Activated CD4-positive, alpha-beta T cell treated with anti-CD3 and anti-CD28 coated beads, Interleukin-2, amount 10 ng/mL, durations not matched to agents 24 days and 14 days (primary cell): ENCODE data around the gene FBXO42. TPM values are rescaled to one million over a fixed set of nuclear protein-coding genes. Genes with fewer than 3 reads are reported as not detected.
"Not testable (repeated sequence)": the region's sequence is repeated elsewhere in the genome, so short reads cannot be mapped to it uniquely, and the experiment has no call there.

Experiments used
- DNase-seq: peaks from one replicate; pipeline ENCODE4 v3.0.0; 2022
- H3K27ac Mint-ChIP-seq: one replicate; pipeline ENCODE4 v1.8.0; 2022; ENCODE audit warnings: mild to moderate bottlenecking, mixed read lengths
- H3K27me3 Mint-ChIP-seq: one replicate; pipeline ENCODE4 v1.8.0; 2022; ENCODE audit warnings: mixed read lengths
- H3K36me3 Mint-ChIP-seq: one replicate; pipeline ENCODE4 v1.8.0; 2022; ENCODE audit warnings: low read depth, mild to moderate bottlenecking, mixed read lengths
- H3K4me1 Mint-ChIP-seq: one replicate; pipeline ENCODE4 v1.8.0; 2021; ENCODE audit warnings: mixed read lengths
- H3K4me3 Mint-ChIP-seq: one replicate; pipeline ENCODE4 v1.8.0; 2022; ENCODE audit warnings: mild to moderate bottlenecking, moderate library complexity, mixed read lengths
- H3K9me3 Mint-ChIP-seq: one replicate; pipeline ENCODE4 v1.8.0; 2021; ENCODE audit warnings: mixed read lengths
- intact Hi-C: fragments of 100-400 bp; cut with micrococcal nuclease; formaldehyde crosslinking; loops from one replicate; pipeline ENCODE4 v1.15.1; 2023
- total RNA-seq: library from RNA; stranded (reverse); gene quantifications from 2 replicates; pipeline ENCODE4 v1.2.3, GENCODE V29; 2022

The FBXO42 gene
- total RNA-seq, 1 donor from 2014 or later: 20.8 TPM

- Mint-ChIP-seq H3K27me3 (no peaks in the 10 kb centered on the region), H3K9me3 (no peaks in the 10 kb centered on the region), H3K36me3 (peaks cover 20% of the 10 kb centered on the region), H3K4me3 (no peak overlapping the region), H3K4me1 (peaks cover 2% of the 10 kb centered on the region), H3K27ac (no peak overlapping the region)
- DNase-seq: no peak
- intact Hi-C loops: no loop called here
These were observed 66.2 kb downstream of the FBXO42 start for GRCh38 chr1:16286122-16286521.

DNA sequence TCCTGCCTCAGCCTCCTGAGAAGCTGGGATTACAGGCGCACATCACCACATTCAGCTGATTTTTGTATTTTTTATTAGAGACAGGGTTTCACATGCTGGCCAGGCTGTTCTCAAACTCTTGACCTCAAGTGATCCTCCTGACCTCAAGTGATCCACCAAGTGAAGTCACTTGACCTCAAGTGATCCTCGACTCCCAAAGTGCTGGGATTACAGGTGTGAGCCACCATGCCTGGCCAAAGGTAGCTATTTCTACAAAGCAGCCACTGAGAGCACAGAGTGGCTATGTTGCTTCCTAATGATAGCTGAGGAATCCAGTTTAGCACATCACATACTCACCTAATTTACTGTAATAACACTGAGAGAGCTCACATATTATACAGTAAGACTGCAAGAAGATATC, 70.5 kb downstream of the FBXO42 start:
- intact Hi-C loops: no loop called here
- Mint-ChIP-seq H3K27me3 (no peaks in the 10 kb centered on the region), H3K4me1 (no peaks in the 10 kb centered on the region), H3K27ac (no peak overlapping the region), H3K36me3 (peaks cover 8% of the 10 kb centered on the region), H3K9me3 (no peaks in the 10 kb centered on the region), H3K4me3 (no peak overlapping the region)
- DNase-seq: no peak

GRCh38 chr1:16279186-16279585, 73.1 kb downstream of the FBXO42 start:
- Mint-ChIP-seq H3K27me3 (no peaks in the 10 kb centered on the region), H3K9me3 (no peaks in the 10 kb centered on the region), H3K36me3 (peaks cover 6% of the 10 kb centered on the region), H3K4me1 (no peaks in the 10 kb centered on the region), H3K27ac (no peak overlapping the region), H3K4me3 (no peak overlapping the region)
- intact Hi-C loops: no loop called here
- DNase-seq: no peak

DNA sequence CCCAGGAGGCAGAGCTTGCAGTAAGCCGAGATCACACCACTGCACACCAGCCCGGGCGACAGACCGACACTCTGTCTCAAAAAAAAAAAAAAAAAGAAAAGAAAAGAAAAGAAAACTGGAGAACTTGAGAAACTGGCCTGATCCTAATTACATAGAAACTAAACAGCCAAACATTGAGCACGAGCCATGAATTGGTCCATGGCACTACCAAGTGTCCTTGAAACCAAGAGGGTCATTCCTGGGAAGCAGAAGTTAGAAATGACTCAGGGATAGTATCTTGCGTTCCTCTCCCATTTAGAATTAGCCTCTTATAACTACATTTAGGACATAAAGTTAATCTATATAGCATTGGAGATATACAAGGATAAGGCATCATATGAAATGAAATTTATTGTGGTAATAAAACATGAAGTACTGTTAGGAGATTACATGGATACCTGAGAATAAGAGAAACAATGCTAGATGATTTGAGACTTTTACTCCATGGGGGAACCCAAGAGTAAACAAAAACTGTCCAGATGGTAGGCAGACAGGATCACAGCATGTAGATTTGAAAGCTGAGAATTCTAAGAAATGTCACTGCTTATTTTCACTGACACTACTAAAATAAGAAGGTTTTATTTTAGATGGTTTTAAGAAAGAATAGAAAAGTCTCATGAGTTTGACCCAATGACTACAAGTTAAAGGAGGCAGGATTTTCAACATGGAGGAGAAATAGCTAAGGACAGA, 75.8 kb downstream of the FBXO42 start:
- Mint-ChIP-seq H3K27me3 (no peaks in the 10 kb centered on the region), H3K36me3 (peaks cover 6% of the 10 kb centered on the region), H3K27ac (no peak overlapping the region), H3K4me1 (no peaks in the 10 kb centered on the region), H3K9me3 (no peaks in the 10 kb centered on the region), H3K4me3 (no peak overlapping the region)
- DNase-seq: no peak
- intact Hi-C loops: no loop called here

- Mint-ChIP-seq H3K36me3 (peaks cover 6% of the 10 kb centered on the region), H3K27ac (no peak overlapping the region), H3K9me3 (no peaks in the 10 kb centered on the region), H3K27me3 (no peaks in the 10 kb centered on the region), H3K4me3 (no peak overlapping the region), H3K4me1 (no peaks in the 10 kb centered on the region)
- DNase-seq: no peak
- intact Hi-C loops: no loop called here
These were observed 76.7 kb downstream of the FBXO42 start for GRCh38 chr1:16275591-16275990.

DNA sequence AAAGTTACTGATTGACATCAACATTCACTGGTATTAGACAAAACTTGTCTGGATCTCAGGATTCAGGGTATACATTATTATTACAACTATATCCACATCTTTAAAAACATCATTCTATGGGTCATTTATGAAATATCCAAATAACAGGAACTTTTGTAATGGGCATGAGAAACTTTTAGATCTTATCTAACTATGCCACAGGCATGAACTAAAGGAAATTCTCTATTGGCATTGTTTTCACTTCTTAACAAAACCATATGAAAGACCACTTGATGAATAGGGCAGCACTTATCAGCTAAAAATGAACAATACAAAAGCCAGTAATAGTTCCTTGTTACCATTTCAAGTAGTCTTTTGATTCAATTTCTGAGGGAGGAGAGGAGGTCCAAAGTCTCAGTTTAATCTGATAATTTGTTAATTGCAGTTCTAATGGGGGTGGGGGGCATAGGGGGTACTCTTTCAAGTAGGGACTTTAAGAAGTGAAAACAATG, 84.5 kb downstream of the FBXO42 start:
- Mint-ChIP-seq H3K36me3 (peaks cover 4% of the 10 kb centered on the region), H3K4me3 (no peak overlapping the region), H3K27me3 (no peaks in the 10 kb centered on the region), H3K27ac (no peak overlapping the region), H3K4me1 (peaks cover 4% of the 10 kb centered on the region), H3K9me3 (no peaks in the 10 kb centered on the region)
- intact Hi-C loops: no loop called here
- DNase-seq: no peak

DNA sequence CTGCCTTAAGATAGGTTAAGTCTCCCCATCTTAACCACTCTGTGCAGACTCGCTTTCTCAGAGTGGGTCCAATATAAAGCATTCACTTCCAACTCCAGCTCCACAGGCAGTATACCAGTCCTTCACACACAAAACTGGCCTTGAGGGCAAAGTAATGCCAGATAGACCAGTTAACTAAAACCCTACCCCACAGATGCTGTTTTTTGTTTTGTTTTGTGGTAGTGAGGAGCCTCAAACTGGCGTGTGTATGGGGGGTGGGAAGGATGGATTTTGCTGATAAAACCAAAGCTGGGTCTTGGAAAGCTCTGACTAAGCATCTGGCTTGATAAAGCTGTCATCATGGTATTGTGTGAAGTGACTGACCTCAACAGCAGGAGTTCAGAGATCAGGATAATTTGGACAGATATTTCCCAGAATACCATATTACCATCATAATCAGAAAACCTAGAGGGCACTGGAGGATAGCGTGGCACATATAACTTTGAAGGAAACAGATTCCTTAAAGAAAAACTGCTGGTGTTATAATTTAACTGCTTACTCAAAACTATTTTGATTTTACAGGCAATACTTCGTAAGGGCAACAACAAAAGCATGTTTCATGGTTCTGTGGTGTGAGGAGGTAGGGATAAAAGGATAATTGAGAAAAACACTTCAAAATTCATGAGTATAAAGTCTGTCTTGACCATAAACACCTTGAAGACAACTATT, 85.7 kb downstream of the FBXO42 start:
- H3K4me1 Mint-ChIP-seq: peaks cover 4% of the 10 kb centered on the region
- H3K36me3 Mint-ChIP-seq: peaks cover 3% of the 10 kb centered on the region
- H3K27ac Mint-ChIP-seq: no peak overlapping the region
- intact Hi-C loops: no loop called here
- H3K9me3 Mint-ChIP-seq: no peaks in the 10 kb centered on the region
- DNase-seq: no peak
- no peaks in the 10 kb centered on the region for H3K27me3 Mint-ChIP-seq
- H3K4me3 Mint-ChIP-seq: no peak overlapping the region

DNA sequence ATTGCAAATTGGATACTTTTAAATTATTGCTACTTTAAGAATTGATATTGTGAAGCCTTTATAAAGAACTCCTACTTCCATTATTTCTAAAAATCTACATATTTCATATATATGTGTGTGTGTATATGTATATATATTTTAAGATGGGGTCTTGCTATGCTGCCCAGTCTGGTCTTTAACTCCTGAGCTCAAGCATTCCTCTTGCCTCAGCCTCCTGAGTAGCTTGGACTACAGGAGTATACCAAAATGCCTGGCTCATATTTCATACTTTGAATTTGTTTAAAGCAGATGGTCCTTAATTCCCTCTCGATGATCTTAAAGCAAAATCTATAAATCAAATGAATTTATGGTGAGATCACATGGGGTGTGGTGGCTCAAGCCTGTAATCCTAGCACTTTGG, 90.2 kb downstream of the FBXO42 start:
- no peak overlapping the region for H3K4me3 Mint-ChIP-seq
- H3K27ac Mint-ChIP-seq: no peak overlapping the region
- intact Hi-C loops: no loop called here

DNA sequence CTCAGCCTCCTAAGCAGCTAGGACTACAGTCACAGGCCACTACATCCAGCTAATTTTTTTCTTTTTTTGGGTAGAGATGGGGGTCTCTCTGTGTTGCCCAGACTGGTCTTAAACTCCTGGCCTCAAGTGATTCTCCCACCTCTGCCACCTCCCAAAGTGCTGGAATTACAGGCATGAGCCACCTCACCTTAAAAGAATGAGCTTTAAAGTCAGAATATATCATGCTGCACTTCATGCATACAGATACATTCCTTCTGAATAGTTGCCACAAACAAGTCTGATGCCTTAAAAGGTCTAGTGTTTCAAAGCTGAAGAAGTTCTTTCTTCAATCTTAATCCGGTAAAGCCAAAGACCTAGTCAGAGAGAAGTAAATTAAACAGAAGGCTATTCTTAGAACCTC, 91.5 kb downstream of the FBXO42 start:
- H3K36me3 Mint-ChIP-seq: peaks cover 5% of the 10 kb centered on the region
- no peak overlapping the region for H3K27ac Mint-ChIP-seq
- H3K9me3 Mint-ChIP-seq: no peaks in the 10 kb centered on the region
- no peak overlapping the region for H3K4me3 Mint-ChIP-seq
- no peaks in the 10 kb centered on the region for H3K4me1 Mint-ChIP-seq
- DNase-seq: no peak
- H3K27me3 Mint-ChIP-seq: no peaks in the 10 kb centered on the region
- intact Hi-C loops: no loop called here

More for the DNA sequence above, 90.2 kb downstream of the FBXO42 start:
- Mint-ChIP-seq H3K9me3 (no peaks in the 10 kb centered on the region), H3K27me3 (no peaks in the 10 kb centered on the region), H3K36me3 (no peaks in the 10 kb centered on the region), H3K4me1 (peaks cover 4% of the 10 kb centered on the region)
- no peak for DNase-seq

- intact Hi-C loops: no loop called here
- Mint-ChIP-seq H3K4me1 (peaks cover 5% of the 10 kb centered on the region), H3K27ac (no peak overlapping the region), H3K27me3 (no peaks in the 10 kb centered on the region), H3K9me3 (no peaks in the 10 kb centered on the region), H3K4me3 (no peak overlapping the region), H3K36me3 (peaks cover 17% of the 10 kb centered on the region)
- DNase-seq: no peak
These were observed 93.6 kb downstream of the FBXO42 start for GRCh38 chr1:16258591-16259135.

GRCh38 chr1:16257968-16258367, 94.3 kb downstream of the FBXO42 start:
- intact Hi-C loops: no loop called here

GRCh38 chr1:16257556-16257955, 94.7 kb downstream of the FBXO42 start:
- intact Hi-C loops, H3K9me3 Mint-ChIP-seq, H3K27ac Mint-ChIP-seq, H3K4me3 Mint-ChIP-seq, H3K27me3 Mint-ChIP-seq, DNase-seq, H3K4me1 Mint-ChIP-seq: not testable (repeated sequence)
- H3K36me3 Mint-ChIP-seq: peaks cover 21% of the 10 kb centered on the region

More at GRCh38 chr1:16257968-16258367, 94.3 kb downstream of the FBXO42 start:
- DNase-seq: no peak
- H3K27me3 Mint-ChIP-seq: no peaks in the 10 kb centered on the region
- H3K36me3 Mint-ChIP-seq: peaks cover 18% of the 10 kb centered on the region
- H3K9me3 Mint-ChIP-seq: no peaks in the 10 kb centered on the region
- no peak overlapping the region for H3K27ac Mint-ChIP-seq
- H3K4me1 Mint-ChIP-seq: peaks cover 5% of the 10 kb centered on the region
- no peak overlapping the region for H3K4me3 Mint-ChIP-seq

DNA sequence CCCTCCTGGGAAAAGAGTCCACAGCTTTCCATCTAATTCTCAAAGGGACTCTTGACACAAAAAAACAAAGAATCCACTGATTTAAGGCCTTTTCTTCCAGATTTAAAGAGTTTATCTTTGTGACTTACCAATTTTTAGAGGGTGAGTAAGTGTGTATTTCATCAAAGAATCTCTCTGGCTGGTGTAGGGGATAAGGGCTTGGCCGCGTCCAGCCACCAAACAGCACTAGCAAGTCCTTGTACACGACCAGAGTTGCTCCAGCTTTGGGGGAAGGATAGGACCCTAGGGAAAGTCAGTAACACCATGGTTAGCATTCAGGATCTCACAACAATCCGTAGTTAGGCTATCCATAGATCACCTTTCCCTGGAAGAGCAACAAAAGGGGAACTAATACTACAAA, 95.8 kb downstream of the FBXO42 start:
- H3K27me3 Mint-ChIP-seq: no peaks in the 10 kb centered on the region
- no peak for DNase-seq
- H3K27ac Mint-ChIP-seq: no peak overlapping the region
- no peak overlapping the region for H3K4me3 Mint-ChIP-seq
- H3K4me1 Mint-ChIP-seq: peaks cover 5% of the 10 kb centered on the region
- peaks cover 28% of the 10 kb centered on the region for H3K36me3 Mint-ChIP-seq
- intact Hi-C loops: no loop called here
- no peaks in the 10 kb centered on the region for H3K9me3 Mint-ChIP-seq

- intact Hi-C loops: no loop called here
- no peak overlapping the region for H3K27ac Mint-ChIP-seq
- no peaks in the 10 kb centered on the region for H3K9me3 Mint-ChIP-seq
These were observed 97.9 kb downstream of the FBXO42 start for GRCh38 chr1:16254263-16254928.

More at GRCh38 chr1:16254263-16254928, 97.9 kb downstream of the FBXO42 start:
- Mint-ChIP-seq H3K27me3 (no peaks in the 10 kb centered on the region), H3K4me1 (peaks cover 9% of the 10 kb centered on the region), H3K36me3 (peaks cover 38% of the 10 kb centered on the region), H3K4me3 (no peak overlapping the region)
- no peak for DNase-seq
